IPS-NIHi7 (cell line): Measurements from ENCODE around the gene PSMA7.
"Not testable (repeated sequence)": the region's sequence is repeated elsewhere in the genome, so short reads cannot be mapped to it uniquely, and the experiment has no call there.

ENCODE experiments used
- DNase-seq: peaks from one replicate; pipeline ENCODE4 v3.0.0; 2012; ENCODE audit warnings: mixed read lengths; ENCODE audit errors: extremely low spot score

Gene PSMA7

GRCh38 chr20:62155428-62156253, 12.4 kb upstream of the PSMA7 start:
- peak; percentile 53 for DNase-seq

GRCh38 chr20:62151835-62152364, 8.7 kb upstream of the PSMA7 start:
- no peak for DNase-seq

GRCh38 chr20:62151225-62151624, 8.0 kb upstream of the PSMA7 start:
- no peak for DNase-seq

- no peak for DNase-seq
These were observed 7.0 kb upstream of the PSMA7 start for GRCh38 chr20:62150310-62150575.

- DNase-seq = peak; percentile 40
These were observed 6.5 kb upstream of the PSMA7 start for GRCh38 chr20:62149532-62150309.

- no peak for DNase-seq
These were observed 5.7 kb upstream of the PSMA7 start for GRCh38 chr20:62148908-62149314.

GRCh38 chr20:62148383-62148782, 5.2 kb upstream of the PSMA7 start:
- not testable (repeated sequence) for DNase-seq

GRCh38 chr20:62147528-62147927, 4.3 kb upstream of the PSMA7 start:
- DNase-seq = no peak

- no peak for DNase-seq
These were observed 3.9 kb upstream of the PSMA7 start for GRCh38 chr20:62147125-62147524.

- DNase-seq = no peak
These were observed 3.0 kb upstream of the PSMA7 start for GRCh38 chr20:62146019-62146755.

- no peak for DNase-seq
These were observed 2.5 kb upstream of the PSMA7 start for GRCh38 chr20:62145688-62146018.

GRCh38 chr20:62143957-62144825, 997 bp upstream of the PSMA7 start:
- DNase-seq = peak; percentile 66

GRCh38 chr20:62142252-62143080, 728 bp downstream of the PSMA7 start:
- no peak for DNase-seq

- no peak for DNase-seq
These were observed 1.6 kb downstream of the PSMA7 start for GRCh38 chr20:62141397-62142251.

- no peak for DNase-seq
These were observed 2.2 kb downstream of the PSMA7 start for GRCh38 chr20:62141043-62141396.

GRCh38 chr20:62139636-62140035, 3.6 kb downstream of the PSMA7 start:
- DNase-seq = no peak

GRCh38 chr20:62138912-62139311, 4.3 kb downstream of the PSMA7 start:
- DNase-seq = no peak

GRCh38 chr20:62138204-62138543, 5.0 kb downstream of the PSMA7 start:
- DNase-seq = no peak

- DNase-seq = no peak
These were observed 5.6 kb downstream of the PSMA7 start for GRCh38 chr20:62137478-62138203.
